Measurements from ENCODE around the gene MRPS5. TPM values are rescaled to one million over a fixed set of nuclear protein-coding genes. Genes with fewer than 3 reads are reported as not detected.

The MRPS5 gene
- total RNA-seq, 1 donor from 2014 or later = 43.3 TPM

DNA sequence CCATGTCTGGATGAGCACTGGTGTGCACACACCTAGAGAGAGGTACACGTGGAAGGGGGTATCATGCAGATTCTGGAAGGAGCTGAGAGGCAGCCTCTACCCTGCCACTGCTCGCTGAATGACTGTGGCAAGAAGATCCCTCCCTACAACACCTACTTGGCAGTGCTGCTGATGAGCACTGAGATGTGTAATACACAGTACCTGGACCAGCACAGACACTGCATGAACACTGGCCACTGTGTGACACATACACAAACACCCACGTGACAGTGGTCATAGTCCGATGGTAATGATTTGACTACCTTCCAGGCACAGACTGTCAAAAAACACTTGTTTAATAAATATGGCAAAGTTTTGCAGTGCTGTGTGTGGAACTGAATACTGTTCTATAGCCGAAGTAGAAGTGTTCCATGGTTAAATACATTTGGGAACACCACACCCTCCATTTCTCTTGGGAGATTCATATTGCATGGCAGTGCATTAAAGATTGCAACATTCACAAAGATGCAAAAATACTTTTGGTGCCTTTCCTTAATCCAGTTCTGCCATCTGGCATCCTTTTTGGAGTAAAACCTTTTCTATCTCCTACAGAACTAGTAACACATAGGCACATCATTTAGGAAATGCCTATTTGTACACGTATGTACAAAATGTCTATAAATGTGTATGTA is 29.6 kb downstream of the MRPS5 start:
- Mint-ChIP-seq H3K36me3 (ENCODE audit: unreplicated experiment) (peaks cover 78% of the 10 kb centered on the region), H3K27ac (ENCODE audit: unreplicated experiment) (no peak overlapping the region), H3K27me3 (ENCODE audit: unreplicated experiment) (no peaks in the 10 kb centered on the region), H3K9me3 (ENCODE audit: unreplicated experiment) (peaks cover 10% of the 10 kb centered on the region), H3K4me1 (ENCODE audit: unreplicated experiment) (no peaks in the 10 kb centered on the region), H3K4me3 (ENCODE audit: unreplicated experiment) (no peak overlapping the region)
- no peak for DNase-seq (ENCODE audit: extremely low spot score, unreplicated experiment)
- TF ChIP-seq, protein P1, sequence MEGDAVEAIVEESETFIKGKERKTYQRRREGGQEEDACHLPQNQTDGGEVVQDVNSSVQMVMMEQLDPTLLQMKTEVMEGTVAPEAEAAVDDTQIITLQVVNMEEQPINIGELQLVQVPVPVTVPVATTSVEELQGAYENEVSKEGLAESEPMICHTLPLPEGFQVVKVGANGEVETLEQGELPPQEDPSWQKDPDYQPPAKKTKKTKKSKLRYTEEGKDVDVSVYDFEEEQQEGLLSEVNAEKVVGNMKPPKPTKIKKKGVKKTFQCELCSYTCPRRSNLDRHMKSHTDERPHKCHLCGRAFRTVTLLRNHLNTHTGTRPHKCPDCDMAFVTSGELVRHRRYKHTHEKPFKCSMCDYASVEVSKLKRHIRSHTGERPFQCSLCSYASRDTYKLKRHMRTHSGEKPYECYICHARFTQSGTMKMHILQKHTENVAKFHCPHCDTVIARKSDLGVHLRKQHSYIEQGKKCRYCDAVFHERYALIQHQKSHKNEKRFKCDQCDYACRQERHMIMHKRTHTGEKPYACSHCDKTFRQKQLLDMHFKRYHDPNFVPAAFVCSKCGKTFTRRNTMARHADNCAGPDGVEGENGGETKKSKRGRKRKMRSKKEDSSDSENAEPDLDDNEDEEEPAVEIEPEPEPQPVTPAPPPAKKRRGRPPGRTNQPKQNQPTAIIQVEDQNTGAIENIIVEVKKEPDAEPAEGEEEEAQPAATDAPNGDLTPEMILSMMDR (IDR thresholded peaks at IDR 0.05) = no peak

DNA sequence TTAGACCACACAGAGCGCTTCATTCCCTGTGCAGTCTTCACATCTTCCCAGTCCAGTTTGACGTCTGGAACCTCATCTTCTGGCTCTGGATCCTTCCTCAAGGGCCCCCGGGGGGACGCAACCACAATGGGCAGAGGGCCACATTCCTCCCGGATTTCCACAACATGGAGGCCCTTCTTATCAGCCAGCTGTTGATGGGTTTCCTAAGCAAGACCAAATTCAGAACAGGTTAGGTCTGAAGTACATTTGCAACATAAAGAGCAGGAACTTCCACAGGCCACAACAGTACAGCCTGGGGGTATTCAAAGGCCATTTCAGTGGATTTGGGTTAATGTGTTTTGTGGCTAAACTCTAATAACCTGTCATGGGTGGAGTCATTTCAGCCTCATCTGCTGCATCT is 34.2 kb downstream of the MRPS5 start:
- TF ChIP-seq, protein P1 (IDR thresholded peaks at IDR 0.05) = no peak
- no peak overlapping the region for H3K4me3 Mint-ChIP-seq (ENCODE audit: unreplicated experiment)
- DNase-seq (ENCODE audit: extremely low spot score, unreplicated experiment) = no peak
- H3K36me3 Mint-ChIP-seq (ENCODE audit: unreplicated experiment) = peaks cover 62% of the 10 kb centered on the region
- H3K9me3 Mint-ChIP-seq (ENCODE audit: unreplicated experiment) = peaks cover 13% of the 10 kb centered on the region
- no peak overlapping the region for H3K27ac Mint-ChIP-seq (ENCODE audit: unreplicated experiment)
- peaks cover 2% of the 10 kb centered on the region for H3K27me3 Mint-ChIP-seq (ENCODE audit: unreplicated experiment)
- no peaks in the 10 kb centered on the region for H3K4me1 Mint-ChIP-seq (ENCODE audit: unreplicated experiment)

DNA sequence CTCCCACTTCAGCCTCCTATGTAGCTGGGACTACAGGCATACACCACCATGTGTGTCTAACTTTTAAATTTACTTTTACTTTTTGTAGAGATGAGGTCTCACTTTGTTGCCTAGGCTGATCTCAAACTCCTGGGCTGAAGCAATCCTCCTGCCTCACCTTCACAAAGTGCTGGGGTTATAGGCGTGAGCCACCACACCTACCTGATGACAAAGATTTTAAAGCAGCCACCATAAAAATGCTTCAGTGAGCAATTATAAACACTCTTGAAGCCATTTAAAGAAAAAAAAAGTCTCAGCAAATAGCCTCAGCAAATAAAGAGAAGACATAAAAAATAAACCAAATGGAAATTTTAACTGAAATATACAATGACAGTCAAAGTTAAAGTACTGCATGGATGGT is 35.6 kb downstream of the MRPS5 start:
- peaks cover 2% of the 10 kb centered on the region for H3K27me3 Mint-ChIP-seq (ENCODE audit: unreplicated experiment)
- no peak for DNase-seq (ENCODE audit: extremely low spot score, unreplicated experiment)
- H3K9me3 Mint-ChIP-seq (ENCODE audit: unreplicated experiment) = peaks cover 13% of the 10 kb centered on the region
- no peaks in the 10 kb centered on the region for H3K4me1 Mint-ChIP-seq (ENCODE audit: unreplicated experiment)
- peaks cover 50% of the 10 kb centered on the region for H3K36me3 Mint-ChIP-seq (ENCODE audit: unreplicated experiment)
- TF ChIP-seq, protein P1 (IDR thresholded peaks at IDR 0.05) = no peak
- no peak overlapping the region for H3K4me3 Mint-ChIP-seq (ENCODE audit: unreplicated experiment)
- no peak overlapping the region for H3K27ac Mint-ChIP-seq (ENCODE audit: unreplicated experiment)

DNA sequence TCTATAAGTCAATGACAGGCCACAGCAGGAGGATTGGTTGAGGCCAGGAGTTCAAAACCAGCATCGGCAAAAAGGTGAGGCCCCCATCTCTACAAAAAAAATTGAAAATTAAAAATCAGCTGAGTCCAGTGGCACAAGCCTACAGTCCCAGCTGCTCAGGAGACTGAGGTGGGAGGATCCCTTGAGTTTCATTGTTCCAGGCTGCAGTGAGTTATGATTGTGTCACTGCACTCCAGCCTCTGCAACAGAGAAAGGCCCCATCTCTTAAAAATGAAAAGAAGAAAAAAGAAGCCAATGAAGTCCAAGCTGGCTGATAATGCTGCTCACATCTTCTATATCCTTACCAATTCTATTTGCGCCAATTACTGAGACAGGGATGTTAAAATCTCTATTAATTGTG is 39.1 kb downstream of the MRPS5 start:
- no peak overlapping the region for H3K27ac Mint-ChIP-seq (ENCODE audit: unreplicated experiment)
- H3K4me3 Mint-ChIP-seq (ENCODE audit: unreplicated experiment) = no peak overlapping the region
- TF ChIP-seq, protein P1 (IDR thresholded peaks at IDR 0.05) = no peak
- DNase-seq (ENCODE audit: extremely low spot score, unreplicated experiment) = no peak
- H3K9me3 Mint-ChIP-seq (ENCODE audit: unreplicated experiment) = peaks cover 13% of the 10 kb centered on the region
- H3K27me3 Mint-ChIP-seq (ENCODE audit: unreplicated experiment) = peaks cover 15% of the 10 kb centered on the region
- no peaks in the 10 kb centered on the region for H3K4me1 Mint-ChIP-seq (ENCODE audit: unreplicated experiment)
- H3K36me3 Mint-ChIP-seq (ENCODE audit: unreplicated experiment) = peaks cover 30% of the 10 kb centered on the region

DNA sequence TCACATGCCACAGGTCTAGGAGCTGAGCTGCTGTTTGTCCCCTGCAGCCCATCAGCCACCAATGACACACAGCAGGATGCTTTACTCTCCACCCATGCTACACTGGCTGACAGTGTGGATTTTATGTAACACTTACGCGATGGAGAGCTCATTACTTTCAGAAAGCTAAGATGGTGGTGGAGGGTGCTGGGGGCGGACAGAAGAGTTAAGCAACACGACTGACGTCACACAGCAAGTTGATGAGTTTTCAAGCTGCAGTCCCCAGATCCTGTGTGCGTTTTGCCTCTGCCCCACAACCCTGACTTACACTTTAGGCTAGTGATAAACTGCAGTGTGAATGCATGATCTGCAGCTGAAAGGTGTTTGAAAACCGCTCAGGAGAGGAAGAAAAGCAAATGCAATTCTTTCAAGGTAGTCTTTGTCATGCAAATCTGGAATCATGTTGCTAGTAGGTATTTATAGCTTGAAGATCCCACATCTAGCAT is 42.4 kb downstream of the MRPS5 start:
- H3K27me3 Mint-ChIP-seq (ENCODE audit: unreplicated experiment) = peaks cover 31% of the 10 kb centered on the region
- no peak overlapping the region for H3K4me3 Mint-ChIP-seq (ENCODE audit: unreplicated experiment)
- no peak for DNase-seq (ENCODE audit: extremely low spot score, unreplicated experiment)
- TF ChIP-seq, protein P1 (IDR thresholded peaks at IDR 0.05) = no peak
- no peak overlapping the region for H3K27ac Mint-ChIP-seq (ENCODE audit: unreplicated experiment)
- peaks cover 5% of the 10 kb centered on the region for H3K4me1 Mint-ChIP-seq (ENCODE audit: unreplicated experiment)
- peaks cover 4% of the 10 kb centered on the region for H3K36me3 Mint-ChIP-seq (ENCODE audit: unreplicated experiment)
- no peaks in the 10 kb centered on the region for H3K9me3 Mint-ChIP-seq (ENCODE audit: unreplicated experiment)
